OCI-LY3 (cell line): ENCODE results near the gene FNIP1.

Source experiments
- EZH2phosphoT487 ChIP-seq: fragments of 200-600 bp; shearing (Covaris generic); IDR thresholded peaks from 2 replicates; pipeline ENCODE4 v1.6.1; 2018; ENCODE audit warnings: antibody characterized with exemption, mixed run types, low read depth
- TF ChIP-seq, protein P1 (sequence below): fragments of 200-600, 300-600 bp; sonication (generic); IDR thresholded peaks from 2 replicates; pipeline ENCODE4 v1.5.1; 2014; ENCODE audit warnings: antibody characterized with exemption, low read length, low read depth

GRCh38 chr5:131637694-131638093 is 159.1 kb downstream of the FNIP1 start:
- TF ChIP-seq, protein P1, sequence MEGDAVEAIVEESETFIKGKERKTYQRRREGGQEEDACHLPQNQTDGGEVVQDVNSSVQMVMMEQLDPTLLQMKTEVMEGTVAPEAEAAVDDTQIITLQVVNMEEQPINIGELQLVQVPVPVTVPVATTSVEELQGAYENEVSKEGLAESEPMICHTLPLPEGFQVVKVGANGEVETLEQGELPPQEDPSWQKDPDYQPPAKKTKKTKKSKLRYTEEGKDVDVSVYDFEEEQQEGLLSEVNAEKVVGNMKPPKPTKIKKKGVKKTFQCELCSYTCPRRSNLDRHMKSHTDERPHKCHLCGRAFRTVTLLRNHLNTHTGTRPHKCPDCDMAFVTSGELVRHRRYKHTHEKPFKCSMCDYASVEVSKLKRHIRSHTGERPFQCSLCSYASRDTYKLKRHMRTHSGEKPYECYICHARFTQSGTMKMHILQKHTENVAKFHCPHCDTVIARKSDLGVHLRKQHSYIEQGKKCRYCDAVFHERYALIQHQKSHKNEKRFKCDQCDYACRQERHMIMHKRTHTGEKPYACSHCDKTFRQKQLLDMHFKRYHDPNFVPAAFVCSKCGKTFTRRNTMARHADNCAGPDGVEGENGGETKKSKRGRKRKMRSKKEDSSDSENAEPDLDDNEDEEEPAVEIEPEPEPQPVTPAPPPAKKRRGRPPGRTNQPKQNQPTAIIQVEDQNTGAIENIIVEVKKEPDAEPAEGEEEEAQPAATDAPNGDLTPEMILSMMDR: no peak
- TF ChIP-seq EZH2phosphoT487: no peak
